IPS-NIHi7 (cell line): ENCODE data around the gene DIAPH3.
A peak's percentile ranks its signal among the peaks of the same experiment; 100 is the strongest.
"Not testable (repeated sequence)": the region's sequence is repeated elsewhere in the genome, so short reads cannot be mapped to it uniquely, and the experiment has no call there.

Experiments
- DNase-seq: peaks from one replicate; pipeline ENCODE4 v3.0.0; 2012; ENCODE audit warnings: mixed read lengths; ENCODE audit errors: extremely low spot score

Gene DIAPH3

DNA sequence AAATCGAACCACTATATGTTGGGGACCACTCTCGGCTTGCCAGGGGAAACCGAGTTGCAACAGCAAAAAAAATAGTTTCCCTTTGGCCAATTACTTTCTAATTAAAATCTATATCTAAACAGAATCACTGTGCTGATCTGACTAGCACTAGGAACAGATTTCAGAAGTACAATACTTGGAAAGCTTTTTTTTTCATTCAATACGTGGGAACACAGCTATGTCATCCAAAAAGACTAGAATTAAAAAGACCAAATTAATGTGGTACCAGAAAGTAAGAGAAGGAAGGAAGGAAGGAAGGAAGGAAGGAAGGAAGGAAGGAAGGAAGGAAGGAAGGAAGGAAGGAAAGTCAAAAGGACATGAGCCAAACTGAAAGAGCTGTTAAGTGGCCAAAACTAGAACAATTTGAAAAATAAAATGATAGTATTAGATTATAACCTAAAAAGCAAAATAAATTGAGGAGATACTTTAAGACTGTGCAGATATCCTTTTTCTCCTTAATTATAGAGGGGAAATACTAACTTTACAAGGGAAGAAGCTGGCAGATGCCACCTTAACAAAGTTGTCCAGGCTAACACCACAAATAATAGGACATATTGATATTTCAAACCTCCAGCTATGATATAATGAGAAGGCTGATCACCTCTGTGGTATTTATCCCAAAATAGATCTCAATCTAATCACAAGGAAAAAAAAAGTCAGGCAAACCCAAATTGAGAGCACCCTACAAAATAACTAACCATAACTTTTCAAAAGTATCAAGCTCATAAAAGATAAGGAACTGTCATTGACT, 63.9 kb downstream of the DIAPH3 start:
- DNase-seq: no peak

DNA sequence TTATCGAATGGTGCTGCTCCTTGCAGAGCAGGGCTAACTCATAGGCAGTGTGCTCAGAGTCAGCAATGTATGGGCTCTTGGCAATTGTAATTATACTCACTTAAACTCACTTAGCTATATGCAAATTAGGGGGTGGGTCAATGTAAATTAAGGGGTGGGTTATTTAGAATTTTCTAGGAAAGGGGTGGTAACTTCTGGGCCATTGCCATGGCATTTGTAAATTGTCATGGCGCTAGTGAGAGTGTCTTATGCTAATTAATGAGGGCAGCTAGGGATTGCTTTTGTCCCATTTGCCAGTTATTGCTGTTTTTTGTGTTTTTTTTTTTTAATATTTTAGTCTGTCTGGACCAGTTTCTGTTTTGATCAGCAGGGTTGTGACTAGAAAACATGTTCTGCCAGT, 68.4 kb downstream of the DIAPH3 start:
- no peak for DNase-seq

DNA sequence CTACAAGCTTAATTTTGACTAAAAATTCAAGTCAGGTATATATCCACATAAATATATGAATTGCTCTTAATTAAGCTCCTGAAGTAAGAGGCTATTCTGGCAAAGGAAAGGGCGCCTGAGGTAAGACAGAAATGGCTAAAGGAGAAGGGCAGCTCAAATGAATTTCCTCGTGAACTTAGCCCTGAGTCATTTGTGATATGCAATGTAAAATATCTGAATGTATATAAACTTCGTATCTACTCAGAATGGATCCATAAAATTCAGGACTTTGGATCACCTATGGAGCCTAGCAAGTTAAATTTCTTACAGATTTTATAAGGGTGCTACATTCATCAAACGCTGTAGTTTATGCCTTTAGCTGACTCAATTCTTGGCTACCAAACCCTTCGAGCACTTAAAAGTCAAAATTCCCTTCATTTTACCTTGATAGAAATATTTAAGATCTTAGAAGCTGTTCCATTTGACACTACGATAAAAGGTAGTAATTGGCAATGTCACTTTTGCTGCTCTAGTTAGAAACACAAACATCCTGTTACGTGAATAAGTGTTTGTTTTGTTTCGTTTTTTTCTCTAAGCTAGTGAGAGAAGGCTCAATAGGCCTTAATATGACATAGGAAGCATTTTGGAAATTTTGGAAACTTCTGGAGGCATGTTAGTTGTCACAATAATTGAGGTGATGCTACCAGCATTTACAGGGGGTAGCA, 69.2 kb downstream of the DIAPH3 start:
- no peak for DNase-seq

DNA sequence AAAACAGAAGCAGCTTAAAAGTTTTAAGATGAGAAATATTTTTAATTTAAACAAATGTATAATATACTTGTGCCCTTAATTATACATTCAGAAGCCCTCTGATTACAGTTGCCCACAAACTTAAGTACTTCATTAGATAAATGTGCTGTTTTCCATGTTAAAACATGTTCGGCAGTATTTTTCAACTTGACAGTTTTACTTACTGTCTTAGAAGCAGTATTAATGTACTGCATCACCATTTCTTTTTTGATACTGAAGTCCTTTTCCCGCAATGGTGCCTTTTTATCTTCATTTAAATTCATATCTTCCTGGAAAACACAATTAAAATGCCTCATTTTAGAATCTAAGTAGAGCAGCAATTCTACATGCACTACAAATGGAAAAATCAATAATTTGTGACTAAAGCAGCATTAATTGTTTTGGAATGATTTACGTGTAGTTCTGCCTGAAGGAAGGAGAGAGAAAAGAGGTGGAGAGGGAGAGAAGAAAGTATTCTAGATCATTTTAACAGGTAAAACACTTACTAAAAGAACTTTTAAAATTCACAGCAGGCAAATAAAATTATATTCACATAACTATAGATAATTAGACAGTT, 70.2 kb downstream of the DIAPH3 start:
- no peak for DNase-seq

DNA sequence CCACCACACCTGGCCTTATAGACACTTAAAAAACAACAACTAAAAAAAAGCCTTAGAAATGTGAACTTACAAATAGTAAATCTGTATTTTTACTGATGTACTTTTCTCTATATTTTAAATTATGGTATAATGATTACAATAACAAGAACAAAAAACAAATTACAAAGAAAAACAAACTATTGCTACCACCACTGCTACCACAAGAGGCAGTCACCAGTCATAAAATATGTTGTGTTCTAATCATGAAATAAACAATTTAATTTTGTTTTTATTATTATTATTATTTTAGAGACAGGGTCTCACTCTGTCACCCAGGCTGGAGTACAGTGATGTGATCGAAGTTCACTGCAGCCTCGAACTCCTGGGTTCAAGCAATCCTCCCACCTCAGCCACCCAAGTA, 72.2 kb downstream of the DIAPH3 start:
- no peak for DNase-seq

DNA sequence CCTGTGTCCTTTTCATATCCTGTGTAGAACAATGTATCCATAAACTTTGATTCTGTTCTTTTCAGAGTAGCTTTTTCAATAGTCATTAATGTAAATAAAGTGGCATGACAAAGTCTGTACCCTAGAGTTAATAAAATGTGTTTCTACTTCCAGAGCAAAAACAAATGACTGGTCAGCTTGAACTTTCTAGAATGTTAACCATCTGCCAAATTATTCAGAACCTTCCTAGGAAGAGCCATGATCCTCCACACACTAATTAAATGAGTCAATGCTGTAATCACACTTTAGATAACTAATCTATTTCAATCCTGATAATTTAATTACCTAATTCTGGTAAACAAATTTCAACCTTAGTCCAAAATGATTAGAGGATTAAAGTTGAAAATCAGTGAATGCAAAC, 73.2 kb downstream of the DIAPH3 start:
- no peak for DNase-seq

DNA sequence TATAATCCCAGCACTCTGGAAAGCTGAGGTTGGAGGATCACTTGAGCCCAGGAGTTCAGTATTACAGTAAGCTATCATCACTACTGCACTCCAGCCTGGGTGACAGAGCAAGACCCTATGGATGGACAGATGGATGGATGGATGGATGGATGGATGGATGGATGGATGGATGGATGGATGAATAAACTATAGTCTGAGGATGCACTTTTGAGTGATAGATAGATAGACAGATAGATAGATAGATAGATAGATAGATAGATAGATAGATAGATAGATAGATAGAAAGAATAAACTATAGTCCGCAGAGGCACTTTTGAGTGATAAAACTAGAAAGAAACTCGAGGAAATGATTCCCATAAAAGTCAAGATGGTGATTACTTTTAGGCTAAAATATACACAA, 79.9 kb downstream of the DIAPH3 start:
- DNase-seq: not testable (repeated sequence)

DNA sequence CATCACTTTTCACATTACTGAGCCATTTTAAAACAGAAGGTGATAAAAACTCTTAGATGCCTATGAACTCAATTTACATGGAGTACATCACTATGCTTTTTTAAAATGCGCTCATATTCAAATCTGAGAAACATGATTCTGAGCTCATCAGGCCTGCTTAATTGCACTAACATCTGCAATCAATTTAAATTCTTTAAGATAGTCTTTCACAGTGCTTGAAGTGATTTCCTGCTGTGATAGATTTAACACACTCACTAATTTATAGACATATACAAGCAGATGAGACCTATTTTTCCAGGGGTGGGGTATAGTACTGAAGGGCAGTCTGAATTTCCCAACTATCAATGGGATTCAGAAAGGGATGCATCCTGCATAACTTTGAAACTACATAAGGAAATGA, 82.9 kb downstream of the DIAPH3 start:
- DNase-seq: no peak

DNA sequence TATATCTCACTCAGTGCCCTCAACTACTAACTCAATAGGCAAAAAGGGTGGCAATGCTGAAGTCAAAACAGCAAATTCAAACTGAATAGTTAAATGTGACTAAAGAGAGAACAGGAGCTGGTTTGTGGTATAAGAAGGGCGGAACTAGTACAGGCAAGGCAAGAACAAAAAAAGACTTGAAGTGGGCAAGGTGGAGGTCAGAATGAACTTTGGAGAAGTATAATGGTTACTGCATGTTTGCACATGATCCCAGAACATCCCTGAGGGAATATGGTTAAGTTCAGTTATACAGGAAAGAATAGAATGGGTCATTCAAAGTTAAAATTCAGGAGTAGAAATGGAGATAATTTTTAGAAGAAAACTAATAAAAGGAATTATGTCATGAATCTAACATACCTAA, 85.5 kb downstream of the DIAPH3 start:
- no peak for DNase-seq

DNA sequence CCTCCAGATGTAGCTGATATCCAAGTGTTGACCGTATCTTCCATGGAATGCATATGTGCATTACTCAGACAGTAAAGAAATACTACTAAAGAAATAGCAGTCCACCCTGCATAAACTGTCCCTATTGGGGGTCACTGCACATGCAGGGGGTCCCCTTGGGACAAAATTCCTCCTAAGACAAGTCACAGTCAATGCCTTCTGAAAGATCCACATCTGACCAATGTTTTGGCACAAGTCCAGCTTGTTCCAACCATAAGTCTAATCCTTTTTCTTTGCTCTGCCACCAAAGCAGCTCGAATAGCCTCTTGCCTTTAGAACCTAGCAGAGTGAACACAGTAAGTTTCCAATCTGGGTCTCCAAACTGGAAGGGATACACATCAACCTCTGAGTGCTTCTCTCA, 87.9 kb downstream of the DIAPH3 start:
- no peak for DNase-seq

DNA sequence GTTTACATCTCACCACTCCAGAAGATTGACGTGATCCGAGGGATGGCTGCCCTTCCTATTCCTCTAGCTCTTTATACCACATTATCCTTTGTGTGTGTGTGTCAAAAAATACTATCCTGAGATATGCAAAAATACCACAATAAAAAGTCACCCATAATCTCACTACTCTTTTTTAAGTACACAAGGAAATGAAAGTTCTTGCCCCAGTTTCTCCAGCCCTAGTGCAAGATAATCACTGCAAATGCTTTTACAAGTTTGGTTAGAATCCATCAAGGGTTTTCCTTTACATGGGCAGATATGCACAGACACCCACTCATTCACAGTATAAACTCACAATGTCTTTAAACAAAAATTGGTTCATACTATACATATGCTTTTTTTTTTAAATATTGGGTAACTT, 89.3 kb downstream of the DIAPH3 start:
- DNase-seq: no peak

DNA sequence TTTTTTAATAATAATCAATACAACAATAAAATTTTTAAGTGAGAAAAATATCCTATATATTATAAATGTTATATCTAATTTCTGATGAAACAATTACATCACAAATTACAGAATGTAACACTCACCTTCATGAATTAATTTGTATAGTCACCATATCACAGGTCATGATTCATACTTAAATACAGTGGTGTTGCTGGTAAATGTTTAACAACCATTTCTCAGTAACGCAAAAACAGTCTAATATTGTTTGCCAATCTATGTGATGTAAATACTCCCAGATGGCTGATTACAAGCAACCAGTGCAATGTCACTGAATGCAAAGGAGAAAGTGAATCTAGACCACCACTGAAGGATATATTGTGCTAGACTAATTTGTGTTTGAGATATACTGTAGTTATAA, 97.5 kb downstream of the DIAPH3 start:
- no peak for DNase-seq

DNA sequence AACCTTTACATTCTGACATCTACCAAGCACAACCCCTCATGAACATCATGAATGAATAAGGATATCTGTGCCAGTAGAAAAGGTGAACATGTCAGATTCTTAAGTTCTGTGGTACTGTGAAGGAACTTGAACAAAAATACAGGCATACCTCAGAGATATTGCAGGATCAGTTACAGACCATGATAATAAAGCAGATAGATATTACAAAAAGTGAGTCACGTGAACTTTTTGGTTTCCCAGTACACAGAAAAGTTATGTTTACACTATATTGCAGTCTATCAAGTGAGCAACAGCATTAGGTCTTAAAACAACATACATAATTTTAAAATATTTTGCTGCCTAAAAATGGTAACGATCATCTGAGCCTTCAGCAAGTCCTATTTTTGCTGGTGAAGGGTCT, 101.2 kb downstream of the DIAPH3 start:
- no peak for DNase-seq

DNA sequence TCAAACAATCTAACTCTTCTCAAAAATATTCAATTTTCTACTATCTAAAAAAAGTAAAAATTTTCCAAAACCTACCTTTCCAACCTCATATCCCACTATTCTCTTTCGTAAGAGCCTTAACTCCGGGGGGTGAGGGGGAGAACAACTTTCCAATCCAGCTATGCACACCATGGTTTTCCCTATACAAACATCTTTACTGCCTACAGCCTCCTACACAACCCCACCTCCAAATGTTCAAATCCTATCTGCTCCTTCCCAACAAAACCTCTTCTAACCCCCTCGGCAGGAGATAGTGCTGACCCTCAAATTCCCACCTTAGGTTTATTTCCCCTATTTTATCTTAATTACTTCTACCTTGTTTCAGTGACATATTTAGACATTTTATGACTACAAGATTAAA, 102.0 kb downstream of the DIAPH3 start:
- DNase-seq: no peak

DNA sequence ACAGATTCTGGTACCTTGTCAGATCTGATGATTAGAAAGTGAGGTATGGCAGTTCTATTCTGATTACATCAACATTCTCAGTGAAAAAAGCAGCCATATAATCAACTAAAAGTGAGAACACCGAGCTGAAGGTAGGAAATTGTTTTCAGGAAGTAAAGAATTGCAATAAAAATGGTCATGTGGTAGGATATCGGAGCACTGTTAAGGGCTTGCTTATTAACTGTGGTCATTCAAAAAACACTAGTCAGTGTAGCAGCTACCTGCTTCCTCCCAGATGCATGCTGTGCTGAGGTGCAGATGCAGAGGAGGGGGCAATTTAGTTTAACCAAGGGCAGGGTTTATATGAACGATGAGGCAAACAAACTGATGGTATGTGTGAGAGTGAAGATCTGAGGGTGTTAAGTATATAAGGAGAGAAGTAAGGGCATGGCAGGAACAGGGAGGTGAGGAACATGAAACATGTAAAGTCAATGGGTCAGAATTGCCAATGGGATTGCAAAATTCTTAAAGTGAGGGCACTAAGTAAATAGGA, 111.9 kb downstream of the DIAPH3 start:
- no peak for DNase-seq

DNA sequence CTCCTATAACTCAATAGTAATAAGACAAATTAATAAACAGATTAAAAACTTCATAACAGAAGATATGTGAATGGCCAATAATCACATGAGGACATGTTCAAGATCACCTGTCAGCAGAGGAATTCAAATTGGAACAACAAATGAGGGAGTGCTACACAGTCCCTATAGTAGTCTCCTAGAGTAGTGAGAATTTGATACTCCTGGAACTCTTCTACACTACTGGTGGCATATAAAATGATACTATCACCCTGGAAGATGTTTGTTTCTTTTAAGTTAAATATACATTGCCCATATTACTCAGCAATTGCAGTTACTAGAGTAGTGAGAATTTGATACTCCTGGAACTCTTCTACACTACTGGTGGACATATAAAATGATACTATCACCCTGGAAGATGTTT, 115.4 kb downstream of the DIAPH3 start:
- DNase-seq: not testable (repeated sequence)

DNA sequence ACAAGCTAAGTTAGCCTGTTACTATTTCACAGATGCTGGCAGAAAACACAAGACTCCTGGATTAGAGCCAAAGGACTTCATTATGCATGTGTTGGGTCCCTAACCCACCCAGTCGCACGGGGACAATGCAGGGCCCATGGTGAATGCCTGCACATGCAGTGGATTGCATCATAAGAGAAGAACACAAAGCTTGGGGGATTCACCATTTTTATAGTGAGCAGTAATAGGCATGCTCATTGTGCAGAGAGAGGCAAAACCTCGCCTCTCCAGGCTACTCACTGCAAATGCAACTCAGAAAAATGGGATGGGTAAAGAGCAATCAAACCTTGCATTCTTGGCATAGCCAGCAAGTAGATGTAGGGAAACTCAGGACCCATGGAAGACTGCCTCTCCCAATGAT, 115.8 kb downstream of the DIAPH3 start:
- DNase-seq: peak; percentile 10

DNA sequence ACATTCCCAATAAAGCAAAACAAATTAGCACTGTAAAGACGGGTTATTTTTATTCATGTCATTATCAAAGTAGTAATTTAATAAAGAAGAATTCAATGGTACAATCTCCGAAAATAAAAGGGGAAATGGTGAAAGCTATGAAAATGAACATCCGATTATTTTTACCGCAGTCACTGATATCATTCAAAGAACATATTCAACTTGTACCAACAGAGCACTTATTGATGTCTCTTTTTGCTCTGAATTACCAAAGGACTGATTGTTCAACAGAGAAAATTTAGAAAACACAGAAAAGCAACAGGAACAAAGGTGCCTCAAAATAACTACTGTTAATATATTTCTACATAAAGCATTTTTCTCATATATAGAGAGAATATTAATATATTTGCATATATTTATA, 119.4 kb downstream of the DIAPH3 start:
- DNase-seq: no peak

DNA sequence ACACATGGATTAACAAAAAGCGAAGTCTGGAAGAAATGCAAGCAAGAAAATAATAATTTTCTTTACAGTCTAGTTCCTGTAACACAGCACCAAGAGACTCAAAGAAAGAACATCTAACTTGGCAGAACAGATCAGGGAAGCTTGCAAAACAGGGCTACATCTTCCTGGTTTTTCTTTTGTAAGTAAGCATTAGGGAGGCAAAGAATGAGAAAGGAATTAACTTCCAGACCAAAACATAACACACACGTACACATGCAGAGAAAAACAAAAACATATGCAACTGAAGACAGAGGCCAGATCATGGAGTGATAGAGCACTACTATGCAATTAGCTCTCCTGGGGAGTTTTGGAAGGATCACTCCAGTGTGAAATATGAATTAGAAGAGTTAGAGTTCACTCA, 120.5 kb downstream of the DIAPH3 start:
- DNase-seq: no peak

DNA sequence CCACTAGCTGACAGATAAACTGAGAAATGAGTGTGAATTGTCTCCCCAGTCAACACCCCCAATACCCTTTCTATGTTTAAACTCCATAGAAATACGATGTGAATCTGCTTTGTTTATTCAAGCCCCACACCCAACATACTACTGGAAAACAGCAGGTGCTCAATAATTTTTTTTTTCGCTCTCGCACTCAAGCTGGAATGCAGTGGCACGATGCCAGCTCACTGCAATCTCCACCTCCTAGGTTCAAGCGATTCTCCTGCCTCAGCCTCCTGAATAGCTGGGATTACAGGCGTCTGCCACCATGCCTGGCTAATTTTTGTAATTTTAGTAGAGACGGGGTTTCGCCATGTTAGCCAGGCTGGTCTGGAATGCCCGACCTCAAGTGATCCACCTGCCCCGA, 123.1 kb downstream of the DIAPH3 start:
- DNase-seq: not testable (repeated sequence)

DNA sequence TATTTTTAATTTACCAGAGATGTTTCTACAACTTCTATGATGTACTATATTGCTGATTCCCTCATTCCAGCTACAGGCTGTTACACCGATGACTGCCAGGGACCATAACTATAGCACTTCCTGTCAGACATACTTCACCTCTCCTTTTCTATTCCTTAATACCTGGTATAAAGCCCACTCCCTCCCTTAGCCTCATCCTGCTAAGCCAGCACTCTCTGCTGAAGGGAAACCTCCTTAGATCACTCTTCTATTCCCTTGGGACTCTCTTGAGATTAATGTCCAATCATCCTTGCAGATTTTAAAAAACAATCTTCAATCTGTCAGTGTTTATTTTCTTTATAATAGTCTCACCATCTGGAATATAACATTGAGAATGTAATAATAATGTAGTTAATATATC, 127.9 kb downstream of the DIAPH3 start:
- DNase-seq: no peak

DNA sequence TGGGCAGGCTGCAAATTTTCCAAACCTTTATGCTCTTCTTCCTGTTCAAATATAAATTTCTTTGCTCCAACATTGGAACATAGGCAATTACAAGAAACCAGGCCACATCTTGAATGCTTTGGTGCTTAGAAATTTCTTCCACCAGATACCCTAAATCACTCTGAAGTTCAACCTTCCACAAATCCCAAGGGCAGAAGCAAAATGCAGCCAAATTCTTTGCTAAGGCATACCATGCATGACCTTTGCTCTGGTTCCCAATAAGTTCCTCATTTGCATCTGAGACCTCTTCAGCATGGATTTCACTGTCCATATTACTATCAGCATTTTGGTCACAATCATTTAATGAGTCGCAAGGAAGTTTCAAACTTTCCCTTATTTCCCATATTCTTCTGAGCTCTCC, 130.9 kb downstream of the DIAPH3 start:
- no peak for DNase-seq

DNA sequence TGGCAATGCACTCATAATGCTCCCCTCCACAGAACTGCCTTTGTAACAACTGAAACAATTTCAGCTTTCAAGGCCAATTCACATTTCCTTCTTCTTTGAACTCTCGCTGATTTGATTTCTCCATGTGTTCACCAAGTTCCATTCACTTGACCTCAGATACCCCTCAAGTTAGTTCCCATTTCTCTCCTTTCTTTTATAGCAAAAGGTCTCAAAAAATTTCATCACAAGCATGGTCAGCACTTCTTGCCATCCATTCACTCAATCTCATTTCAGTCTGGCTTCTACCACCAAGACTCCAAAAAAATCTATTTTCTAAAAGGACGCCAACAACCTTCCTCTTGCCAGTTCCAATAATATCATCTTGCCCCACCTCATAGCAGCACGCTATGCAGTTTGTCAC, 135.7 kb downstream of the DIAPH3 start:
- no peak for DNase-seq
